ENCODE results near the gene IL11RA.
A peak's percentile ranks its signal among the peaks of the same experiment; 100 is the strongest.

Gene IL11RA

GRCh38 chr9:34651876-34652601 lies at the start of gene IL11RA:
TSS of gene IL11RA (plus strand) at chr9:34652185. CDS start at chr9:34655218, 3,033 bp downstream.
- peak; percentile 38 for DNase-seq

- peak; percentile 82 for DNase-seq
Measured at GRCh38 chr9:34603610-34604231, 48.3 kb upstream of the IL11RA start.

GRCh38 chr9:34606190-34606589 lies 45.8 kb upstream of the IL11RA start:
- no peak for DNase-seq

GRCh38 chr9:34606905-34607304 lies 45.1 kb upstream of the IL11RA start:
- DNase-seq: no peak

GRCh38 chr9:34607331-34607730 lies 44.7 kb upstream of the IL11RA start:
- DNase-seq: no peak

GRCh38 chr9:34610434-34611206 lies 41.4 kb upstream of the IL11RA start:
- DNase-seq: no peak

GRCh38 chr9:34611251-34611810 lies 40.7 kb upstream of the IL11RA start:
- no peak for DNase-seq

- peak; percentile 74 for DNase-seq
Measured at GRCh38 chr9:34611811-34612787, 39.9 kb upstream of the IL11RA start, which contains the start of gene RPP25L. TSS of gene RPP25L (minus strand) at chr9:34612097. CDS start at chr9:34611296, 801 bp downstream.

GRCh38 chr9:34612788-34613390 lies 39.1 kb upstream of the IL11RA start:
- peak; percentile 60 for DNase-seq

- DNase-seq: no peak
Measured at GRCh38 chr9:34615132-34615531, 36.9 kb upstream of the IL11RA start.

- DNase-seq: peak; percentile 88
Measured at GRCh38 chr9:34620061-34620994, 31.7 kb upstream of the IL11RA start, which contains the start of gene DCTN3. TSS of gene DCTN3 (minus strand) at chr9:34620495. CDS start at chr9:34620464, 31 bp downstream.

GRCh38 chr9:34623374-34624235 lies 28.4 kb upstream of the IL11RA start:
- peak; percentile 18 for DNase-seq

- no peak for DNase-seq
Measured at GRCh38 chr9:34624475-34625185, 27.4 kb upstream of the IL11RA start.

- DNase-seq: no peak
Measured at GRCh38 chr9:34625186-34625486, 26.8 kb upstream of the IL11RA start.

GRCh38 chr9:34627716-34628655 lies 24.0 kb upstream of the IL11RA start:
- no peak for DNase-seq

- peak; percentile 34 for DNase-seq
Measured at GRCh38 chr9:34628656-34629490, 23.1 kb upstream of the IL11RA start, which contains the start of gene ARID3C. TSS of gene ARID3C (minus strand) at chr9:34629066. CDS start at chr9:34628014, 1,052 bp downstream.

GRCh38 chr9:34629491-34629808 lies 22.5 kb upstream of the IL11RA start:
- no peak for DNase-seq
